HUES48 (cell line): ENCODE data around the gene IGF2R.

Experiments used
- H3K27ac ChIP-seq: one replicate; pipeline ENCODE4 v1.7.0; 2013; ENCODE audit warnings: low read depth, low read length, inconsistent platforms
- H3K27me3 ChIP-seq: 2 replicates; pipeline ENCODE4 v1.6.1; 2013; ENCODE audit warnings: mild to moderate bottlenecking, low read length; ENCODE audit not compliant: control insufficient read depth, insufficient read depth
- H3K36me3 ChIP-seq: 2 replicates; pipeline ENCODE4 v1.6.1; 2013; ENCODE audit warnings: low read length; ENCODE audit not compliant: control insufficient read depth, insufficient read depth
- H3K4me1 ChIP-seq: 2 replicates; pipeline ENCODE4 v1.6.1; 2013; ENCODE audit warnings: mild to moderate bottlenecking, low read length; ENCODE audit not compliant: control insufficient read depth, insufficient read depth
- H3K4me3 ChIP-seq: 2 replicates; pipeline ENCODE4 v1.5.1; 2013; ENCODE audit warnings: mild to moderate bottlenecking, low read depth, low read length
- H3K9ac ChIP-seq: 2 replicates; pipeline ENCODE4 v1.6.1; 2013; ENCODE audit warnings: mild to moderate bottlenecking, low read depth, low read length, moderate library complexity
- H3K9me3 ChIP-seq: 2 replicates; pipeline ENCODE4 v1.6.1; 2013; ENCODE audit warnings: low read length; ENCODE audit not compliant: control insufficient read depth, insufficient read depth

Gene IGF2R

GRCh38 chr6:159976686-159977254 is 7.9 kb downstream of the IGF2R start:
- no peaks in the 10 kb centered on the region for H3K36me3 ChIP-seq
- H3K27me3 ChIP-seq = no peaks in the 10 kb centered on the region
- no peak overlapping the region for H3K9ac ChIP-seq
- no peak overlapping the region for H3K4me3 ChIP-seq
- H3K4me1 ChIP-seq = peaks cover 80% of the 10 kb centered on the region
- H3K27ac ChIP-seq = no peak overlapping the region
- no peaks in the 10 kb centered on the region for H3K9me3 ChIP-seq

- H3K4me3 ChIP-seq = no peak overlapping the region
- H3K4me1 ChIP-seq = peaks cover 79% of the 10 kb centered on the region
- no peaks in the 10 kb centered on the region for H3K27me3 ChIP-seq
- no peaks in the 10 kb centered on the region for H3K36me3 ChIP-seq
- no peaks in the 10 kb centered on the region for H3K9me3 ChIP-seq
- no peak overlapping the region for H3K27ac ChIP-seq
- no peak overlapping the region for H3K9ac ChIP-seq
Observed at GRCh38 chr6:159977255-159977903, 8.5 kb downstream of the IGF2R start.

- Histone ChIP-seq H3K4me1 (peaks cover 74% of the 10 kb centered on the region), H3K36me3 (no peaks in the 10 kb centered on the region), H3K9ac (no peak overlapping the region), H3K27me3 (no peaks in the 10 kb centered on the region), H3K4me3 (no peak overlapping the region), H3K9me3 (no peaks in the 10 kb centered on the region), H3K27ac (peak overlapping the region; percentile 88)
Observed at GRCh38 chr6:159977904-159978268, 9.0 kb downstream of the IGF2R start.

GRCh38 chr6:159978291-159979135 is 9.6 kb downstream of the IGF2R start:
- Histone ChIP-seq H3K9ac (no peak overlapping the region), H3K27ac (peak overlapping the region; percentile 88), H3K4me3 (peak overlapping the region; percentile 17), H3K9me3 (no peaks in the 10 kb centered on the region), H3K4me1 (peaks cover 69% of the 10 kb centered on the region), H3K27me3 (no peaks in the 10 kb centered on the region), H3K36me3 (no peaks in the 10 kb centered on the region)

GRCh38 chr6:159979136-159979874 is 10.4 kb downstream of the IGF2R start:
- Histone ChIP-seq H3K4me1 (peaks cover 62% of the 10 kb centered on the region), H3K27ac (peak overlapping the region; percentile 88), H3K36me3 (no peaks in the 10 kb centered on the region), H3K4me3 (peak overlapping the region; percentile 3; the same call in 1 of the 2 replicates), H3K9me3 (no peaks in the 10 kb centered on the region), H3K9ac (no peak overlapping the region), H3K27me3 (no peaks in the 10 kb centered on the region)

GRCh38 chr6:159980474-159980873 is 11.6 kb downstream of the IGF2R start:
- Histone ChIP-seq H3K36me3 (no peaks in the 10 kb centered on the region), H3K27ac (no peak overlapping the region), H3K4me3 (no peak overlapping the region), H3K4me1 (peaks cover 55% of the 10 kb centered on the region), H3K9me3 (no peaks in the 10 kb centered on the region), H3K27me3 (no peaks in the 10 kb centered on the region), H3K9ac (no peak overlapping the region)

- H3K4me1 ChIP-seq = peaks cover 55% of the 10 kb centered on the region
- no peaks in the 10 kb centered on the region for H3K27me3 ChIP-seq
- no peaks in the 10 kb centered on the region for H3K36me3 ChIP-seq
- H3K27ac ChIP-seq = no peak overlapping the region
- H3K9ac ChIP-seq = no peak overlapping the region
- H3K9me3 ChIP-seq = no peaks in the 10 kb centered on the region
- H3K4me3 ChIP-seq = no peak overlapping the region
Observed at GRCh38 chr6:159981071-159981402, 12.2 kb downstream of the IGF2R start.

GRCh38 chr6:159981403-159982245 is 12.7 kb downstream of the IGF2R start:
- H3K4me3 ChIP-seq = no peak overlapping the region
- H3K4me1 ChIP-seq = peaks cover 53% of the 10 kb centered on the region
- H3K27me3 ChIP-seq = no peaks in the 10 kb centered on the region
- H3K27ac ChIP-seq = peak overlapping the region; percentile 11
- no peaks in the 10 kb centered on the region for H3K9me3 ChIP-seq
- no peaks in the 10 kb centered on the region for H3K36me3 ChIP-seq
- H3K9ac ChIP-seq = no peak overlapping the region

GRCh38 chr6:159982731-159983506 is 14.0 kb downstream of the IGF2R start:
- H3K9me3 ChIP-seq = no peaks in the 10 kb centered on the region
- peaks cover 44% of the 10 kb centered on the region for H3K4me1 ChIP-seq
- H3K9ac ChIP-seq = no peak overlapping the region
- no peak overlapping the region for H3K4me3 ChIP-seq
- H3K27me3 ChIP-seq = no peaks in the 10 kb centered on the region
- H3K27ac ChIP-seq = no peak overlapping the region
- H3K36me3 ChIP-seq = no peaks in the 10 kb centered on the region

GRCh38 chr6:159983641-159984080 is 14.8 kb downstream of the IGF2R start:
- H3K4me3 ChIP-seq = no peak overlapping the region
- H3K27ac ChIP-seq = no peak overlapping the region
- no peak overlapping the region for H3K9ac ChIP-seq
- no peaks in the 10 kb centered on the region for H3K9me3 ChIP-seq
- H3K27me3 ChIP-seq = no peaks in the 10 kb centered on the region
- H3K36me3 ChIP-seq = no peaks in the 10 kb centered on the region
- peaks cover 42% of the 10 kb centered on the region for H3K4me1 ChIP-seq
